ENCODE results near the gene NELL1. TPM values are rescaled to one million over a fixed set of nuclear protein-coding genes. Genes with fewer than 3 reads are reported as not detected.

Gene NELL1
- total RNA-seq, 1 experiment from 2014 or later = not detected

- intact Hi-C loops (cut with micrococcal nuclease) = no loop called here
- no peak overlapping the region for H3K4me2 ChIP-seq (ENCODE audit: low read length)
- H3K36me3 ChIP-seq (ENCODE audit: low read depth, low read length) = no peaks in the 10 kb centered on the region
- no TSS peak for BruUV-seq (replicated peaks)
- no peaks in the 10 kb centered on the region for H3K79me2 ChIP-seq (ENCODE audit: low read length)
- H3F3A ChIP-seq (ENCODE audit: low read length, unreplicated experiment) = no peaks in the 10 kb centered on the region
- H3K27ac ChIP-seq (ENCODE audit: low read length) = no peak overlapping the region
- H3K9me2 ChIP-seq (replicated peaks; ENCODE audit: low read length) = no peaks in the 10 kb centered on the region
- ChIA-PET CTCF (no interaction called here), POLR2A (ENCODE audit: unreplicated experiment) (no interaction called here)
- no peak overlapping the region for H3K9ac ChIP-seq (ENCODE audit: low read length)
- DNase-seq (no peak), ATAC-seq (no peak)
- no peaks in the 10 kb centered on the region for H3K9me3 ChIP-seq (ENCODE audit: low read length)
- no peaks in the 10 kb centered on the region for H4K20me1 ChIP-seq (ENCODE audit: low read length)
- no peaks in the 10 kb centered on the region for H3K27me3 ChIP-seq (ENCODE audit: low read length)
- no peaks in the 10 kb centered on the region for H3K4me1 ChIP-seq (ENCODE audit: insufficient read depth, low read length)
- H2AFZ ChIP-seq (ENCODE audit: low read length) = no peak overlapping the region
- TF ChIP-seq EZH2 (IDR thresholded peaks at IDR 0.05; ENCODE audit: low read length, unreplicated experiment) (no peak), CTCF (conservative IDR thresholded peaks at IDR 0.05; ENCODE audit: low read depth, low read length) (no peak)
- no peak overlapping the region for H3K4me3 ChIP-seq (ENCODE audit: low read length)
Observed at GRCh38 chr11:21403069-21403468, 733.7 kb downstream of the NELL1 start.

- H3K79me2 ChIP-seq (ENCODE audit: low read length) = no peaks in the 10 kb centered on the region
Observed at GRCh38 chr11:21405422-21405821, 736.0 kb downstream of the NELL1 start.

DNA sequence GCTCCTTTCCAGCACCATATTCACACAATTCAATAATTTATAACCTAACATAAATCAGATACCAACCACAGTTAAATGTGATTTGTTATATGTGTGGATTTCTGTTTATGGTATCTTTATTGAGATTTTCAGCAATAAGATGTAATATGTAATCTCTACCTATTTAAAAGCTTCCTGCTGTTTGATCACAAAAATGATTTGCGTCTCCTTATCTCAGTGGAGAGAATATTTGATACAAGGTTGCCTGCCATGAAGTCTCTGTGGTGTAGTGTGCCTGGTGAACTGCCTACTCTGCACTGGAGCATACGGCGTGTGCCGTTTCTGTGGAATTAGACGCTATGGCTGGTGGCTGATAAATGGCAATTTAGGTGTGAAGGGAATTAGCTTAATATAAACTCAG lies 741.1 kb downstream of the NELL1 start:
- H2AFZ ChIP-seq (ENCODE audit: low read length) = no peak overlapping the region
- no peaks in the 10 kb centered on the region for H3K4me1 ChIP-seq (ENCODE audit: insufficient read depth, low read length)
- no peaks in the 10 kb centered on the region for H3F3A ChIP-seq (ENCODE audit: low read length, unreplicated experiment)
- ChIA-PET POLR2A (ENCODE audit: unreplicated experiment) (no interaction called here), CTCF (no interaction called here)
- H3K27me3 ChIP-seq (ENCODE audit: low read length) = no peaks in the 10 kb centered on the region
- intact Hi-C loops (cut with micrococcal nuclease) = no loop called here
- no peaks in the 10 kb centered on the region for H3K79me2 ChIP-seq (ENCODE audit: low read length)
- no peaks in the 10 kb centered on the region for H3K9me2 ChIP-seq (replicated peaks; ENCODE audit: low read length)
- TF ChIP-seq EZH2phosphoT487 (IDR thresholded peaks at IDR 0.05; ENCODE audit: borderline replicate concordance, low read length) (no peak), CTCF (conservative IDR thresholded peaks at IDR 0.05; ENCODE audit: low read depth, low read length) (no peak), EZH2 (IDR thresholded peaks at IDR 0.05; ENCODE audit: low read length, unreplicated experiment) (no peak)
- no peak overlapping the region for H3K4me2 ChIP-seq (ENCODE audit: low read length)
- ATAC-seq (no peak), DNase-seq (no peak)
- no peak overlapping the region for H3K9ac ChIP-seq (ENCODE audit: low read length)
- no peaks in the 10 kb centered on the region for H4K20me1 ChIP-seq (ENCODE audit: low read length)
- H3K4me3 ChIP-seq (ENCODE audit: low read length) = no peak overlapping the region
- H3K9me3 ChIP-seq (ENCODE audit: low read length) = peaks cover 3% of the 10 kb centered on the region; the same call in 1 of the 2 replicates
- BruUV-seq (replicated peaks) = no TSS peak
- no peak overlapping the region for H3K27ac ChIP-seq (ENCODE audit: low read length)
- no peaks in the 10 kb centered on the region for H3K36me3 ChIP-seq (ENCODE audit: low read depth, low read length)

More at GRCh38 chr11:21405422-21405821, 736.0 kb downstream of the NELL1 start:
- Histone ChIP-seq H3F3A (ENCODE audit: low read length, unreplicated experiment) (no peaks in the 10 kb centered on the region), H3K27ac (ENCODE audit: low read length) (no peak overlapping the region), H3K4me3 (ENCODE audit: low read length) (no peak overlapping the region), H3K36me3 (ENCODE audit: low read depth, low read length) (no peaks in the 10 kb centered on the region), H3K4me2 (ENCODE audit: low read length) (no peak overlapping the region), H3K27me3 (ENCODE audit: low read length) (no peaks in the 10 kb centered on the region), H2AFZ (ENCODE audit: low read length) (no peak overlapping the region), H3K9ac (ENCODE audit: low read length) (no peak overlapping the region), H3K4me1 (ENCODE audit: insufficient read depth, low read length) (no peaks in the 10 kb centered on the region), H4K20me1 (ENCODE audit: low read length) (no peaks in the 10 kb centered on the region), H3K9me3 (ENCODE audit: low read length) (peaks cover 3% of the 10 kb centered on the region; the same call in 1 of the 2 replicates), H3K9me2 (replicated peaks; ENCODE audit: low read length) (no peaks in the 10 kb centered on the region)
- no peak for TF ChIP-seq CTCF (conservative IDR thresholded peaks at IDR 0.05; ENCODE audit: low read depth, low read length)
- TF ChIP-seq EZH2 (IDR thresholded peaks at IDR 0.05; ENCODE audit: low read length, unreplicated experiment) = no peak
- no peak for TF ChIP-seq EZH2phosphoT487 (IDR thresholded peaks at IDR 0.05; ENCODE audit: borderline replicate concordance, low read length)
- no TSS peak for BruUV-seq (replicated peaks)
- ChIA-PET POLR2A (ENCODE audit: unreplicated experiment) (no interaction called here), CTCF (no interaction called here)
- no peak for ATAC-seq
- intact Hi-C loops (cut with micrococcal nuclease) = no loop called here
- no peak for DNase-seq
